HG02759 (cell line): ENCODE measurements around the gene FAM3B.
"Not testable (repeated sequence)": the region's sequence is repeated elsewhere in the genome, so short reads cannot be mapped to it uniquely, and the experiment has no call there.

Experiments used
- ATAC-seq: cut with Tn5 transposase; IDR thresholded peaks from one replicate; pipeline ENCODE4 v1.9.1; 2021; ENCODE audit warnings: mild to moderate bottlenecking, moderate library complexity; ENCODE audit not compliant: unreplicated experiment

FAM3B gene, protein sequence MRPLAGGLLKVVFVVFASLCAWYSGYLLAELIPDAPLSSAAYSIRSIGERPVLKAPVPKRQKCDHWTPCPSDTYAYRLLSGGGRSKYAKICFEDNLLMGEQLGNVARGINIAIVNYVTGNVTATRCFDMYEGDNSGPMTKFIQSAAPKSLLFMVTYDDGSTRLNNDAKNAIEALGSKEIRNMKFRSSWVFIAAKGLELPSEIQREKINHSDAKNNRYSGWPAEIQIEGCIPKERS

GRCh38 chr21:41316200-41317062, at the start of gene FAM3B:
Gene FAM3B, plus strand, starts transcription at chr21:41316801. Its CDS starts 79 bp downstream, at chr21:41316880.
- no peak for ATAC-seq

DNA sequence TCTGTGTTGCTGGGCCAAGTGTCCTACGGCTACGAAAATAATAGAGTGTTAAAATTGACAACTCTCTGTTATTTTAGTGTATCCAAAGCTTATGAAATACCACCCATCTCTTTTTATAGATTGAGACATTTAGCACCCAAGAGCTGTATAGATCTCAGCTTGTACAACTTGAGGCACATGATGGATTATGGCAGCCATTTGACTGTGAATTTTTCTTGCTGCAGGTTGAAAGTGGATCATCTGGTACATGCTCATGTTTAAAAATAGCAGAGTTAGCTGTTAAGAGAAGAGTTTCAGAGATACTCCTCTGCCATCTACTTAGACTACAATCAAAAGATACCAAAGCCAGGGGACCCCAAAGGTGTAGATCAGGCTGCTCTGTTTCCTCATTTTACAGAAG, 49.3 kb upstream of the FAM3B start:
- no peak for ATAC-seq

DNA sequence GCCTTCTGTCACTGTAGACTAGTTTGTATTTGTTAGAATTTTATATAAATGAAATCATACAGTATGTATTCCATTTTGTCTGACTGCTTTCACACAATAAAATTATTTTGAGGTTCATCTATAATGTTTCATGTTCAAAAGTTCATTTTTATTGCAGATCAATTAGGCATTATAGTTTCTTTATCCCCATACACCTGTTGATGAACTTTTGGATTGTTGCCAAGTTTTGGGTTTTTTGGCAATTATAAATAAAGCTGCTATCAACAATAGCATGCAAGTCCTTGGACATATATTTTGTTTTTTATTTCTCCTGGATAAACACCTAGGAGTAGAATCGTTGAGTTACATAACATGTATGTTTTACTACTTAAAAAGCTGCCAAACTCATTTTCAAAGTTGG, 47.1 kb upstream of the FAM3B start:
- ATAC-seq: no peak

DNA sequence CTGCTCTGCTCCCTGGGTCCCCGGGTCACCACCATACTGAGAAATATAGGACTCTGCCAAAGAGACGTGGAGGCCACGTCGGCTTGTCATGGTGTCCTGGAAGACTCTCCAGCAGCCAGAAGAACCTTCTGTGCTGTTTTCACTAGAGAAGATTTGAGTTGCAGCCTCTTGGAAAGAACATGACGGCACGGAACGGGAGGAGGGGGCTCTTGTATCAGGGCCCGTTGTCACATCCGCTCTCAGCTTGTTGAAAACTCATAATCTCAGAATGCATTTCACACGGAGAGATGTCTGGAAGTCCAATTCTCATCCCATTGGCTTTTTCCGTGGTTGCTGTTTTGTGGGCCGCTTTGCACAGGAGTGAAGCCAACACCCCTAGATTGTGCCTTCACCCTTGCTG, 39.4 kb upstream of the FAM3B start:
- no peak for ATAC-seq

- ATAC-seq: no peak
Measured at GRCh38 chr21:41277846-41278245, 38.8 kb upstream of the FAM3B start.

DNA sequence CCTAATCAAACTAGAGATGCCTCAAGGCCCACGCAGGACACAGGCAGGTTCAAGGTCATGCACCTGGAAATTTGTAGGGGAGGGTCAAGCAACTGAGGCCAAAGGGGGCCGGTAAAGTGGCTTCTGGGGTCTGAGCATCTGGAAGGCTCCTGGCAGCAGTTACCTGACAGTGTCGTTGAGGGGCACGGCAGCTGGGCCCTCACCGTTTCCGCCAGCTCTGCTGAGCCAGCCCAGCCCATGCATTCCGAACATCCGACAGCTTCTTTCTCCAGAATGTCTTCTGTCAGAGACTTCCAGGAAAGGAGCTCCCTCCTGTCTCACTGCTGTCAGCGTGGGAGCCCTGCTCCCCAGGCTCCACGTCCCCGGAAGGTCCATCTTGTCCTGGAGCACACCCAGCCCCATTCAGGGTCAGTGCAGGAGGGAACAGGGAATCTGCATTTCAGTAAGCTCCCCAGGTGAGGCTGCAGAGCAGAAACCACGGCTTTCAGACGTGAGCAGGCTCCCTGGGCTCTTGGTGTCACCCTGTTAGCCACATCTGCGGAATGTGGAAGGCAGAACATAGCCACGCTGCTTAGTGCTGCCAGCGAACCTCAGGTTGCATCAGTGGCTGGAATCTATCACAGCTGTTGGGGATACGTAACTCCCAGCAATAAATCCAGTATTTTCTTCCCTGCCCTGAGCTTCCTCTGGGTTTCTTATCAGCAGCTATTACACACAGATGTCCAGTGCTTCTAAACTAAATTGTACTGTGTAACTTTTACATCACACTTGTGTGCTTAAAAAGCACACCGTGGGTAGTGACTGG, 36.3 kb upstream of the FAM3B start:
- ATAC-seq: no peak

- no peak for ATAC-seq
Measured at GRCh38 chr21:41282412-41282811, 34.2 kb upstream of the FAM3B start.

DNA sequence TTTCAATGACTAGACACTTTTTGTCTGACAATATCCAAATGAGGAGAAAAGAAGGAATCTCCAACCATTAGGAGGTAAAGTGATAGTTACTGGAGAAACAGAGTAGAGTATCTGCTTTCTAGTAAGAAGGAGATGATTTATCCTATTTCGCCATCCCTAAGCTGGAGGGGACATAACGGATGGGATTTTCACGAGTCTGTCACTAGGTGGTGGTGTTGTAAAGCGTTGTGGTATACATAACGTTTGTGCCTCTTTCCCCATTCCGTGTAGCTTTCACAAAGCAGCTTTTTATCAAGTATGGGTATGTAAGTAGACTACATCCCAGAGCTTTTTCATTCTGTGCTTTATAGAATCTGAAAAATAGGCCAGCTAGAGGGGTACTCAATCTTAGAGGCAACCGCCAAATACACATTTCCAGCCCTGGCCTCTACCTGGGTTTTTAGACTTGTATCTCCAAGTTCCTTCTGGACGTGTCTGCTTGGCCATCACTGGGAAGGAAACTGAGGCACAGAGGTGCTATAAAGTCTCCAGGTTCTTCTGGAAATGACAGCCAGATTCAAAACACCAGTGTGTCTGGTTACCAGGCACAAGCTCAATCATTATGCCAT, 33.3 kb upstream of the FAM3B start:
- ATAC-seq: peak; percentile 75

GRCh38 chr21:41289431-41289830, 27.2 kb upstream of the FAM3B start:
- no peak for ATAC-seq

GRCh38 chr21:41290106-41290799, 26.3 kb upstream of the FAM3B start:
- ATAC-seq: no peak

DNA sequence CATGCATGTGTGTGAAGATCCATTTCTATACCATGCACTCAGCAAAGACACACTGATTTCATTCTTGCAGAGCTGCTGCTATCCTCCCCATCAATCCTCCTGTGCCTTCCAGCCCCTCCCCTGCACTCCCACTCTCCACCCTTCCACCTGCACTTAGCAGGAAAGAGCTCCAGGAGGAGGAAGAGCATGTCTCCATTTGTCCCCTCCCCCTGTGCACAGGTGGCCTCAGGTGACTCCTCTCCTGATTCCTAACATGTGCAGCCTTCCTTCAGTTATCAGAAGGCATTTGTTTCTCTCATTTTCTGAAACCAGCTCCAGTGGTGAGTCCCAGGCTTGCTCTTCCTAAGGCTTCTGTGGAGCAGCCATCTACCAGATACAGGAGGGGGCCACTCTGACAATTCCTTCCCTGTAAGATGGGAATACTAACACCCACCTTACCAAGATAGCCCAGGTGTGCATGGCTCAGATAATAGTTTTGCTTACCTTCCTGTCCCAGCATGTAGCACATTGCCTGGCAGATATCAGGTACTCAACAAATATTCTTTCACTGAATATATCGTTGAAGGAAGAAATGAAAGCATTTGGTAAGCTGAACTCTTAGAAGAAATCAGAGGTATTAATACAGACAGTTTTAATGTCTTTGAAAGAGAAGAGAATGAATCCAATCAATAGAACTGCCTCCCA, 21.9 kb upstream of the FAM3B start:
- ATAC-seq: no peak

DNA sequence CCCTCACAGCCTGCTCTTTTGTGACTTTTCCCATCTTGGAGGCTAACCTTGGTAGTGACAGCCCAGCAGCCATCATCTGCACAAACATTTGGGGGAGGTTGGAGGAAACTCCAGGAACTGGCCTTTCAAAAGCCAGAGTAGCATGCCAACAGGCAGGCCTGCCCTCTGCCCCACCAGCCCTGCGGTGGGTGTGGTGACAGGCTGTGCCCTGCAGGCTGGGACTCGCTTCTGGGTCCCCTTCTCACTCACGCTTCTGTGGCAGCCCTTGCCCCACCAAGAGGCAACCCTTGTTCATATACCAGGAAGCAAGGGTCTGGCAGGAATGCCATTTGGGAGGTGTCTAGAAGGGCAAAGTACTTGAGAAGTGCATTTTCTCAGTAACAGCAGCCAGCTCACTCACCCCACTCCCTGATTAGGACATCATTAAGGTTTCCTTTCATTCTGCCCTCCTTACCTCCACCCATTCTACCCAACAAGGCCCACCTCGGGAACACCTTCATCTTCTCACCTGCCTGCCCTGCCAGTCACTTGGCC, 20.8 kb upstream of the FAM3B start:
- ATAC-seq: no peak

DNA sequence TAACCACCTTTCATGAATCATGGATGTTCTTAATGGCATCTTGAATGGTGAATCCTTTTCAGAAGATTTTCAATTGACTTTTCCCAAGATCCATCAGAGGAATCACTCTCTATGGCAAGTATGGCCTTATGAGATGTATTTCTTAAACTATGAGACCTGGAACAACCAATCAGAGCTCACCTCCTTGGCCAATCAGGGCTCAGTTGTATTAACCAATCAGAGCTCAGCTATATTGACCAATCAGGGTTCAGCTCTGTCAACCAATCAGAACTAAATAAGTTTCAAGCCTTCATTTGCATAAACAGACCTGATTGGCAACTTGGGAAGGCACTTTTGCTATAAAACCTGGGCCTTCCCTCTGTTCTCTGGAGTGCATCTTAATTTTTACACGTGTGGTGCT, 13.6 kb upstream of the FAM3B start:
- no peak for ATAC-seq

GRCh38 chr21:41304068-41304720, 12.4 kb upstream of the FAM3B start:
- no peak for ATAC-seq

DNA sequence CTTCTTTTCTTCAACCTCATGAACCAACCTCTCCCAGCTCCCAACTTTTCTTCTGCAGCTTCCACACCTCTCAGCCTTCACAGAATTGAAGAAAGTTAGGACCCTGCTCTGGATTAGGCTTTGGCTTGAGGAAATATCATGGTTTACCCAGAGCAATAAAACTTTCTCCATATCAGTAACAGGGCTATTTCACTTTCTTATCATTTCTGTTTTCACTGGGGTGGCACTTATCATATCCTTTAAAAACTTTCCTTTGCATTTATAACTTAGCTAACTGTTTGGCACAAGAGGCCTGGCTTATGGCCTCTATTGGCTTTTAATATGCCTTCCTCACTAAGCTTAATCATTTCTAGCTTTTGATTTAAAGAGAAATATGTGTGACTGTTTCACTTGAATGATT, 9.4 kb upstream of the FAM3B start:
- ATAC-seq: no peak

- not testable (repeated sequence) for ATAC-seq
Measured at GRCh38 chr21:41313285-41314164, 3.1 kb upstream of the FAM3B start.

GRCh38 chr21:41315726-41316125, 875 bp upstream of the FAM3B start:
- no peak for ATAC-seq

GRCh38 chr21:41317063-41317392, 427 bp downstream of the FAM3B start:
- ATAC-seq: no peak
